ENCODE results near the gene BSPRY. TPM values are rescaled to one million over a fixed set of nuclear protein-coding genes. Genes with fewer than 3 reads are reported as not detected.

BSPRY gene
- total RNA-seq, 5 donors from 2014 or later (not counting 1 experiment from before 2014, with no cell fraction given): 0.15 to 0.85 (median 0.26) TPM

DNA sequence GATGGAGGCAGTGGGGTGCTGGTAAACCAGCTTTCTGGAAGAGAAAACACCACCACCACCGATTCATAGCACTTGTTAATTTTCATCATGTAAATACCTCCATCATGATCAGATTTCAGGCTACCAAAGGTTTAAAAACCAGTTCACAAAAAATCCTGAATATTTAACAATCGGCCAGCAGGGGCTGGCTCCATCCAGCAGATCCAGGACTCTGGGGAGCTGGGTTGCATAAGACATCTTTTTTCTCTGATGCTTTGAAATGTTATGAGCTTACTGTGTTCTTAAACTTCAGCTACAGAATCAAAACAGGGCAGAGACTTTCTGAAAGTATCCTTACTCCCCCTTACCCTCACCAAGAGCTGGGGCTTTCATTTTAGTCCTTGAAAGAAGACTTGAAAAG, 31.6 kb upstream of the BSPRY start:
- no CpG with 5 or more reads among the region's 2 CpGs for WGBS (ENCODE audit: insufficient coverage)
- no peak for DNase-seq
- Histone ChIP-seq H3K4me3 (ENCODE audit: control insufficient read depth in 1 of 2, extremely low read depth in 1 of 2, low read length in 1 of 2) (no peak overlapping the region), H3K9me3 (no peaks in the 10 kb centered on the region), H3K4me1 (ENCODE audit: control insufficient read depth in 1 of 2, extremely low read depth in 1 of 2, insufficient read depth in 2 of 2, low read length in 2 of 2) (no peaks in the 10 kb centered on the region), H3K27me3 (replicated peaks in 1 of 2; ENCODE audit: control insufficient read depth in 2 of 2, extremely low read depth in 1 of 2, insufficient read depth in 2 of 2, low read length in 1 of 2) (peaks cover 0 to 2% of the 10 kb centered on the region in 2 experiments), H3K36me3 (ENCODE audit: control insufficient read depth in 2 of 2, extremely low read depth in 1 of 2, insufficient read depth in 1 of 2, low read length in 1 of 2) (no peaks in the 10 kb centered on the region), H3K27ac (ENCODE audit: low read length) (no peak overlapping the region)
- peaks cover 3 to 4% of the 10 kb centered on the region in 2 donors for H3K27me3 Mint-ChIP-seq
- ChIA-PET CTCF (no interaction called here), POLR2A (no interaction called here)
- H3K27ac Mint-ChIP-seq: no peak overlapping the region
- no peak overlapping the region for H3K4me3 Mint-ChIP-seq
- H3K4me1 Mint-ChIP-seq: no peaks in the 10 kb centered on the region
- peaks cover 6% of the 10 kb centered on the region for H3K36me3 Mint-ChIP-seq
- ATAC-seq (replicated peaks in 1 of 4): no peak
- no peaks in the 10 kb centered on the region for H3K9me3 Mint-ChIP-seq

DNA sequence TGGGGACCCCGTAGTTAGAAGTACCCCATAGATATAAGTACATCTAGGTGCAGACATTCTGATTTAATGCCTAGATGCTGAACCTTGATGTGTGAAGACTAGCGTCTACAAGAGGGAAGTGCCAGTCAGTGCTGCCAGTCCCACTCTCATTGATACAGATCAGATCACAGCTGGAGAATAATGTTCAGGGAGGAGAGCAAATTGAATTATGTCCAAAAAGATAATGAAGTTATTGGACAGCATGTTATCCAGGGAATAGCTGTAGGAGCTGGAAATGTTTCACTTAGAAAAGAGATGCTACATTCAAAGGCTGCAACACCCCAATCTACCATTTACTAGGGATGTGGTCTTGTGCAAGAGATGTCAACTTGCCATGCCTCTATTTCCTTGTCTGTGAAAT, 30.3 kb upstream of the BSPRY start:
- Histone ChIP-seq H3K9me3 (no peaks in the 10 kb centered on the region), H3K4me3 (ENCODE audit: control insufficient read depth in 1 of 2, extremely low read depth in 1 of 2, low read length in 1 of 2) (no peak overlapping the region), H3K27ac (ENCODE audit: low read length) (no peak overlapping the region), H3K27me3 (replicated peaks in 1 of 2; ENCODE audit: control insufficient read depth in 2 of 2, extremely low read depth in 1 of 2, insufficient read depth in 2 of 2, low read length in 1 of 2) (peaks cover 0 to 2% of the 10 kb centered on the region in 2 experiments), H3K36me3 (ENCODE audit: control insufficient read depth in 2 of 2, extremely low read depth in 1 of 2, insufficient read depth in 1 of 2, low read length in 1 of 2) (no peaks in the 10 kb centered on the region), H3K4me1 (ENCODE audit: control insufficient read depth in 1 of 2, extremely low read depth in 1 of 2, insufficient read depth in 2 of 2, low read length in 2 of 2) (no peaks in the 10 kb centered on the region)
- no peaks in the 10 kb centered on the region for H3K9me3 Mint-ChIP-seq
- ChIA-PET POLR2A (interaction anchor here in 1 of 2 donors (0.5 to 0.9 kb wide), 2 partner anchors 9 to 107 kb away, joined by 3 to 7 read pairs; no protein-coding TSS in a partner anchor), CTCF (interaction anchor here in 1 of 2 donors (0.6 to 1.0 kb wide), 2 partner anchors 29 to 275 kb away, joined by 3 to 4 read pairs; no protein-coding TSS in a partner anchor)
- DNase-seq: no peak
- no peak overlapping the region for H3K4me3 Mint-ChIP-seq
- peaks cover 3 to 4% of the 10 kb centered on the region in 2 donors for H3K27me3 Mint-ChIP-seq
- no peak for ATAC-seq (replicated peaks in 1 of 4)
- no peaks in the 10 kb centered on the region for H3K4me1 Mint-ChIP-seq
- no CpG with 5 or more reads among the region's 2 CpGs for WGBS (ENCODE audit: insufficient coverage)
- peaks cover 6% of the 10 kb centered on the region for H3K36me3 Mint-ChIP-seq
- H3K27ac Mint-ChIP-seq: no peak overlapping the region

GRCh38 chr9:113320051-113320450, 29.3 kb upstream of the BSPRY start:
- no peaks in the 10 kb centered on the region for H3K9me3 ChIP-seq
- H3K36me3 Mint-ChIP-seq: peaks cover 6% of the 10 kb centered on the region
- no peaks in the 10 kb centered on the region for H3K9me3 Mint-ChIP-seq
- no peak overlapping the region for H3K27ac ChIP-seq (ENCODE audit: low read length)
- no peak overlapping the region for H3K4me3 ChIP-seq (ENCODE audit: control insufficient read depth in 1 of 2, extremely low read depth in 1 of 2, low read length in 1 of 2)
- ChIA-PET CTCF (no interaction called here), POLR2A (no interaction called here)
- no peaks in the 10 kb centered on the region for H3K4me1 Mint-ChIP-seq
- H3K27me3 ChIP-seq (replicated peaks in 1 of 2; ENCODE audit: control insufficient read depth in 2 of 2, extremely low read depth in 1 of 2, insufficient read depth in 2 of 2, low read length in 1 of 2): peaks cover 0 to 2% of the 10 kb centered on the region in 2 experiments
- H3K27ac Mint-ChIP-seq: no peak overlapping the region
- no peaks in the 10 kb centered on the region for H3K4me1 ChIP-seq (ENCODE audit: control insufficient read depth in 1 of 2, extremely low read depth in 1 of 2, insufficient read depth in 2 of 2, low read length in 2 of 2)
- 100% methylated on average over 2 of the region's 3 CpGs for WGBS (ENCODE audit: insufficient coverage)
- ATAC-seq (replicated peaks in 1 of 4): no peak
- no peaks in the 10 kb centered on the region for H3K36me3 ChIP-seq (ENCODE audit: control insufficient read depth in 2 of 2, extremely low read depth in 1 of 2, insufficient read depth in 1 of 2, low read length in 1 of 2)
- no peak overlapping the region for H3K4me3 Mint-ChIP-seq
- DNase-seq: no peak
- peaks cover 1 to 4% of the 10 kb centered on the region in 2 donors for H3K27me3 Mint-ChIP-seq

DNA sequence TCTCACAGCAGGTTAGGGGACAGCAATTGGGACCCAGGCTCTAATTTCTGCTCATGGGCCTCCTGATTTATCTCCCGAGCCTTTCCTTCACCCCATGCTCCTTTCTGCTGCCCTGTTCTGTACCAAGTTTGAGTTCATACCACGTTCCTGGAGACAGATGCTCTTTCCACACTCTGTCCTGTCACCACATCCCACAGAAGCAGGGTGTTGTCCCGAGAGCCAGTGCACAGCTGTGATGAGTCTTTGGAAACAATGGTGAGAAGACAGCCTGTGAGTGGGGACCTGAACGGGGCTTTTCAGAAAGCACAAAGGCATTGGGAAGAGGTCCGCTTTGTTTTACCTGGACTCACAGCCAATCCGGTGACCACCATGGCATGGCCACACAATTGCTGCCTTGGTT, 26.7 kb upstream of the BSPRY start:
- Histone ChIP-seq H3K4me1 (ENCODE audit: control insufficient read depth in 1 of 2, extremely low read depth in 1 of 2, insufficient read depth in 2 of 2, low read length in 2 of 2) (no peaks in the 10 kb centered on the region), H3K36me3 (ENCODE audit: control insufficient read depth in 2 of 2, extremely low read depth in 1 of 2, insufficient read depth in 1 of 2, low read length in 1 of 2) (no peaks in the 10 kb centered on the region), H3K9me3 (no peaks in the 10 kb centered on the region), H3K27me3 (replicated peaks in 1 of 2; ENCODE audit: control insufficient read depth in 2 of 2, extremely low read depth in 1 of 2, insufficient read depth in 2 of 2, low read length in 1 of 2) (no peaks in the 10 kb centered on the region), H3K4me3 (ENCODE audit: control insufficient read depth in 1 of 2, extremely low read depth in 1 of 2, low read length in 1 of 2) (no peak overlapping the region), H3K27ac (ENCODE audit: low read length) (no peak overlapping the region)
- Mint-ChIP-seq H3K36me3 (peaks cover 6% of the 10 kb centered on the region), H3K4me3 (no peak overlapping the region), H3K4me1 (no peaks in the 10 kb centered on the region), H3K27me3 (no peaks in the 10 kb centered on the region), H3K9me3 (no peaks in the 10 kb centered on the region), H3K27ac (no peak overlapping the region)
- DNase-seq (no peak), ATAC-seq (replicated peaks in 1 of 4) (no peak)
- ChIA-PET POLR2A (no interaction called here), CTCF (no interaction called here)
- WGBS (ENCODE audit: insufficient coverage): 96% methylated on average over 4 of the region's 6 CpGs

GRCh38 chr9:113326230-113326629, 23.1 kb upstream of the BSPRY start:
- H3K4me1 Mint-ChIP-seq: no peaks in the 10 kb centered on the region
- WGBS (ENCODE audit: insufficient coverage): 93% methylated on average over 2 of the region's 4 CpGs

GRCh38 chr9:113328045-113328782, 21.1 kb upstream of the BSPRY start:
- no CpG with 5 or more reads among the region's 3 CpGs for WGBS (ENCODE audit: insufficient coverage)

More at GRCh38 chr9:113326230-113326629, 23.1 kb upstream of the BSPRY start:
- H3K27me3 ChIP-seq (replicated peaks in 1 of 2; ENCODE audit: control insufficient read depth in 2 of 2, extremely low read depth in 1 of 2, insufficient read depth in 2 of 2, low read length in 1 of 2): no peaks in the 10 kb centered on the region
- H3K4me3 Mint-ChIP-seq: no peak overlapping the region
- no peak overlapping the region for H3K27ac Mint-ChIP-seq
- H3K4me1 ChIP-seq (ENCODE audit: control insufficient read depth in 1 of 2, extremely low read depth in 1 of 2, insufficient read depth in 2 of 2, low read length in 2 of 2): no peaks in the 10 kb centered on the region
- no peak overlapping the region for H3K27ac ChIP-seq (ENCODE audit: low read length)
- H3K36me3 Mint-ChIP-seq: no peaks in the 10 kb centered on the region
- H3K36me3 ChIP-seq (ENCODE audit: control insufficient read depth in 2 of 2, extremely low read depth in 1 of 2, insufficient read depth in 1 of 2, low read length in 1 of 2): no peaks in the 10 kb centered on the region
- ChIA-PET CTCF (interaction anchor here in 1 of 2 donors (0.8 kb wide), 1 partner anchor 553 kb away, joined by 3 read pairs; no protein-coding TSS in a partner anchor), POLR2A (no interaction called here)
- H3K9me3 Mint-ChIP-seq: no peaks in the 10 kb centered on the region
- H3K27me3 Mint-ChIP-seq: no peaks in the 10 kb centered on the region
- no peaks in the 10 kb centered on the region for H3K9me3 ChIP-seq
- no peak overlapping the region for H3K4me3 ChIP-seq (ENCODE audit: control insufficient read depth in 1 of 2, extremely low read depth in 1 of 2, low read length in 1 of 2)
- no peak for ATAC-seq (replicated peaks in 1 of 4)
- DNase-seq: no peak

More at GRCh38 chr9:113328045-113328782, 21.1 kb upstream of the BSPRY start:
- Histone ChIP-seq H3K36me3 (ENCODE audit: control insufficient read depth in 2 of 2, extremely low read depth in 1 of 2, insufficient read depth in 1 of 2, low read length in 1 of 2) (no peaks in the 10 kb centered on the region), H3K4me3 (ENCODE audit: control insufficient read depth in 1 of 2, extremely low read depth in 1 of 2, low read length in 1 of 2) (no peak overlapping the region), H3K4me1 (ENCODE audit: control insufficient read depth in 1 of 2, extremely low read depth in 1 of 2, insufficient read depth in 2 of 2, low read length in 2 of 2) (no peaks in the 10 kb centered on the region), H3K27me3 (replicated peaks in 1 of 2; ENCODE audit: control insufficient read depth in 2 of 2, extremely low read depth in 1 of 2, insufficient read depth in 2 of 2, low read length in 1 of 2) (no peaks in the 10 kb centered on the region), H3K9me3 (no peaks in the 10 kb centered on the region), H3K27ac (ENCODE audit: low read length) (no peak overlapping the region)
- Mint-ChIP-seq H3K36me3 (no peaks in the 10 kb centered on the region), H3K27me3 (no peaks in the 10 kb centered on the region), H3K27ac (no peak overlapping the region), H3K4me3 (no peak overlapping the region), H3K9me3 (no peaks in the 10 kb centered on the region), H3K4me1 (no peaks in the 10 kb centered on the region)
- ChIA-PET POLR2A (interaction anchor here in 1 of 2 donors (0.6 to 1.0 kb wide), 2 partner anchors 9 to 140 kb away, joined by 3 read pairs; no protein-coding TSS in a partner anchor), CTCF (interaction anchor here in 1 of 2 donors (0.6 kb wide), 1 partner anchor 19 kb away, joined by 4 read pairs; no protein-coding TSS in a partner anchor)
- ATAC-seq (replicated peaks in 1 of 4) (no peak), DNase-seq (no peak)

All from T-cell (primary cell).